ENCODE results near the gene EEF1G. TPM values are rescaled to one million over a fixed set of nuclear protein-coding genes. Genes with fewer than 3 reads are reported as not detected.

The EEF1G gene
- total and polyA plus RNA-seq, 9 of the 15 experiments (the other 6 are each of a cell fraction or from before 2014, with no cell fraction given): 985 to 2,349 (median 2,035) TPM

DNA sequence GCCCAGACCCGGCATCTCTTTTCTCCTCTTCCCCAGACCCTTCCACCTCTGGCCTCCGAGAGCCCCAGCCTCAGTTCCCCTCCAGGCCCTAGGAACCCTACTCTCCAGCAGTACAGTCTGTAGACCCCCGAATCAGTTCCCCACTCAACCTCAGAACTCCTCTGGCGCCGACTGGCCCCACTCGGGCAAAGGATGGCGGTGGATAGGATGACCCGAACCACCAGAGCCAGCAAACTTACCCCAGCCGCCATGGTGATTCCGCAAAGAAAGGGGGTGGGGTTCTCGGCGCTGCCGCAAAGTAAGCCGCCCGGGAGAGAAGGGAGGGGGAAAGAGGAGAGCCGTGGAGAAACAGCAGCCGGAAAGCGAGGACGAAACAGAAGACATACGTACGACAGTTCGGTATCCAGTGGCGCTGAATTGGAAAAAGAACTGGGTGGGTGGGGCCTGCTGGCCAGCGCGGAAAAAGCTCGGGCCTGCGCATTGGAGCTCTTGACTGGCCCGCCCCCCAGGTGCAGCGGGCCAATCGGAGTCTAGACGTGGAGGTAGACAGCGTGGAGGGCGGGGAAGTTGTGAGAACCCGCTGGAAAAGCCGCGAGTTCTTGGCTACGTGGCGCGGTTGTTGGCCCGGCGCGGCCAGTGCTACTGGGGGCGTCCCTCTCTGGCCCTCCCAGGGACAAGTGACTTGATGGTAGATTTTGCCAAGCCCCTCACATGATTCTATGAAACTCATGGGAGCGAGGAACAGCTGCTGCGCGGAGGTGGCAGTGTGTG lies at the start of gene EEF1G (continued):
- no peak for TF ChIP-seq EZH2 (IDR thresholded peaks at IDR 0.05; ENCODE audit: borderline replicate concordance, low read depth, low read length)
- TF ChIP-seq, protein P1, sequence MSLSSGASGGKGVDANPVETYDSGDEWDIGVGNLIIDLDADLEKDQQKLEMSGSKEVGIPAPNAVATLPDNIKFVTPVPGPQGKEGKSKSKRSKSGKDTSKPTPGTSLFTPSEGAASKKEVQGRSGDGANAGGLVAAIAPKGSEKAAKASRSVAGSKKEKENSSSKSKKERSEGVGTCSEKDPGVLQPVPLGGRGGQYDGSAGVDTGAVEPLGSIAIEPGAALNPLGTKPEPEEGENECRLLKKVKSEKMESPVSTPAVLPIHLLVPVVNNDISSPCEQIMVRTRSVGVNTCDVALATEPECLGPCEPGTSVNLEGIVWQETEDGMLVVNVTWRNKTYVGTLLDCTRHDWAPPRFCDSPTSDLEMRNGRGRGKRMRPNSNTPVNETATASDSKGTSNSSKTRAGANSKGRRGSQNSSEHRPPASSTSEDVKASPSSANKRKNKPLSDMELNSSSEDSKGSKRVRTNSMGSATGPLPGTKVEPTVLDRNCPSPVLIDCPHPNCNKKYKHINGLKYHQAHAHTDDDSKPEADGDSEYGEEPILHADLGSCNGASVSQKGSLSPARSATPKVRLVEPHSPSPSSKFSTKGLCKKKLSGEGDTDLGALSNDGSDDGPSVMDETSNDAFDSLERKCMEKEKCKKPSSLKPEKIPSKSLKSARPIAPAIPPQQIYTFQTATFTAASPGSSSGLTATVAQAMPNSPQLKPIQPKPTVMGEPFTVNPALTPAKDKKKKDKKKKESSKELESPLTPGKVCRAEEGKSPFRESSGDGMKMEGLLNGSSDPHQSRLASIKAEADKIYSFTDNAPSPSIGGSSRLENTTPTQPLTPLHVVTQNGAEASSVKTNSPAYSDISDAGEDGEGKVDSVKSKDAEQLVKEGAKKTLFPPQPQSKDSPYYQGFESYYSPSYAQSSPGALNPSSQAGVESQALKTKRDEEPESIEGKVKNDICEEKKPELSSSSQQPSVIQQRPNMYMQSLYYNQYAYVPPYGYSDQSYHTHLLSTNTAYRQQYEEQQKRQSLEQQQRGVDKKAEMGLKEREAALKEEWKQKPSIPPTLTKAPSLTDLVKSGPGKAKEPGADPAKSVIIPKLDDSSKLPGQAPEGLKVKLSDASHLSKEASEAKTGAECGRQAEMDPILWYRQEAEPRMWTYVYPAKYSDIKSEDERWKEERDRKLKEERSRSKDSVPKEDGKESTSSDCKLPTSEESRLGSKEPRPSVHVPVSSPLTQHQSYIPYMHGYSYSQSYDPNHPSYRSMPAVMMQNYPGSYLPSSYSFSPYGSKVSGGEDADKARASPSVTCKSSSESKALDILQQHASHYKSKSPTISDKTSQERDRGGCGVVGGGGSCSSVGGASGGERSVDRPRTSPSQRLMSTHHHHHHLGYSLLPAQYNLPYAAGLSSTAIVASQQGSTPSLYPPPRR (CRISPR knock-in tag; IDR thresholded peaks at IDR 0.05; ENCODE audit: borderline replicate concordance): no peak
- no peak for TF ChIP-seq NFATC3 (IDR thresholded peaks at IDR 0.05)
- TF ChIP-seq POLR3G (IDR thresholded peaks at IDR 0.05; ENCODE audit: extremely low read depth, insufficient read length, insufficient replicate concordance): no peak
- no peak for TF ChIP-seq JUNB (CRISPR knock-in tag; conservative IDR thresholded peaks at IDR 0.05)
- TF ChIP-seq NFE2 (IDR thresholded peaks at IDR 0.05; ENCODE audit: low read depth): peak; percentile 45; the same call in 1 of the 2 replicates
- peak; percentile 11 for TF ChIP-seq ESRRA (IDR thresholded peaks at IDR 0.05; ENCODE audit: borderline replicate concordance, low read depth)
- no peak for TF ChIP-seq EWSR1 (IDR thresholded peaks at IDR 0.05; ENCODE audit: borderline replicate concordance, low read depth, partially characterized antibody)
- TF ChIP-seq NFYB (IDR thresholded peaks at IDR 0.05; ENCODE audit: extremely low read depth, insufficient read length): no peak
- no peak; the same call in 1 of the 2 replicates for TF ChIP-seq ZBTB1 (CRISPR knock-in tag; IDR thresholded peaks at IDR 0.05; ENCODE audit: borderline replicate concordance, low read depth)
- no peak for TF ChIP-seq SETDB1 (IDR thresholded peaks at IDR 0.05; ENCODE audit: low read length)
- TF ChIP-seq ZKSCAN1 (IDR thresholded peaks at IDR 0.05; ENCODE audit: low read depth, low read length): no peak; the same call in 1 of the 2 replicates
- no peak for TF ChIP-seq NR2F6 (CRISPR knock-in tag; IDR thresholded peaks at IDR 0.05)
- no peak for TF ChIP-seq ZNF561 (CRISPR knock-in tag; conservative IDR thresholded peaks at IDR 0.05)
- no peak for TF ChIP-seq PRPF4 (IDR thresholded peaks at IDR 0.05; ENCODE audit: insufficient read depth, low read depth, low read length, poor library complexity, severe bottlenecking)
- no peak for TF ChIP-seq KHSRP (IDR thresholded peaks at IDR 0.05)
- peak; percentile 34 to 39; a peak in 3 of 4 replicates for TF ChIP-seq HDAC1 (IDR thresholded peaks at IDR 0.05)
- TF ChIP-seq, protein P2, sequence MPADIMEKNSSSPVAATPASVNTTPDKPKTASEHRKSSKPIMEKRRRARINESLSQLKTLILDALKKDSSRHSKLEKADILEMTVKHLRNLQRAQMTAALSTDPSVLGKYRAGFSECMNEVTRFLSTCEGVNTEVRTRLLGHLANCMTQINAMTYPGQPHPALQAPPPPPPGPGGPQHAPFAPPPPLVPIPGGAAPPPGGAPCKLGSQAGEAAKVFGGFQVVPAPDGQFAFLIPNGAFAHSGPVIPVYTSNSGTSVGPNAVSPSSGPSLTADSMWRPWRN (IDR thresholded peaks at IDR 0.05; ENCODE audit: low read depth): no peak
- TF ChIP-seq, protein P3, sequence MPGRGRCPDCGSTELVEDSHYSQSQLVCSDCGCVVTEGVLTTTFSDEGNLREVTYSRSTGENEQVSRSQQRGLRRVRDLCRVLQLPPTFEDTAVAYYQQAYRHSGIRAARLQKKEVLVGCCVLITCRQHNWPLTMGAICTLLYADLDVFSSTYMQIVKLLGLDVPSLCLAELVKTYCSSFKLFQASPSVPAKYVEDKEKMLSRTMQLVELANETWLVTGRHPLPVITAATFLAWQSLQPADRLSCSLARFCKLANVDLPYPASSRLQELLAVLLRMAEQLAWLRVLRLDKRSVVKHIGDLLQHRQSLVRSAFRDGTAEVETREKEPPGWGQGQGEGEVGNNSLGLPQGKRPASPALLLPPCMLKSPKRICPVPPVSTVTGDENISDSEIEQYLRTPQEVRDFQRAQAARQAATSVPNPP (IDR thresholded peaks at IDR 0.05; ENCODE audit: borderline replicate concordance, insufficient read depth, insufficient read length): no peak
- no peak for TF ChIP-seq TSC22D4 (tag; IDR thresholded peaks at IDR 0.05)
- TF ChIP-seq ZNF217 (CRISPR knock-in tag; IDR thresholded peaks at IDR 0.05): no peak
- TF ChIP-seq CBX5 (IDR thresholded peaks at IDR 0.05; ENCODE audit: borderline replicate concordance, low read depth): no peak
- TF ChIP-seq MIER1 (IDR thresholded peaks at IDR 0.05; ENCODE audit: low read depth): peak; percentile 53; the same call in 1 of the 2 replicates

Measured in K562 (cell line).